Gastroesophageal sphincter (tissue), 4 donors: ENCODE data around the gene SETBP1. TPM values are rescaled to one million over a fixed set of nuclear protein-coding genes. Genes with fewer than 3 reads are reported as not detected.

ENCODE experiments used
- ATAC-seq: fragments of 150-250 bp; one replicate; pipeline ENCODE4 v1.9.1; 2016; ENCODE audit warnings: mild to moderate bottlenecking, moderate library complexity
- H3K27ac ChIP-seq, 4 donors: fragments of 200-600 bp; sonication (generic) in 3 of 4; 1 replicate in 3 of 4; 2 replicates in 1 of 4; pipeline ENCODE4 v1.5.1; 2016 to 2019
- H3K27me3 ChIP-seq: fragments of 200-600 bp; sonication (generic); one replicate; pipeline ENCODE4 v1.5.1; 2019
- H3K36me3 ChIP-seq, 2 donors: fragments of 200-600 bp; sonication (generic); one replicate each; pipeline ENCODE4 v1.5.1; 2019; ENCODE audit warnings: control low read depth in 1 of 2
- H3K4me1 ChIP-seq, 3 donors: fragments of 200-600 bp; sonication (generic); 1 replicate in 2 of 3; 2 replicates in 1 of 3; pipeline ENCODE4 v1.5.1; 2016 to 2019; ENCODE audit warnings: control low read depth in 2 of 3
- H3K4me3 ChIP-seq, 2 donors: fragments of 200-600 bp; sonication (generic); one replicate each; pipeline ENCODE4 v1.5.1; 2019; ENCODE audit warnings: mild to moderate bottlenecking in 1 of 2, moderate library complexity in 1 of 2
- H3K9me3 ChIP-seq, 3 donors: fragments of 200-600 bp; sonication (generic); one replicate each; pipeline ENCODE4 v1.5.1; 2017 to 2019; ENCODE audit warnings: control low read depth in 2 of 3
- CTCF ChIP-seq, 4 experiments: fragments of 200-600 bp in 2 of 4; fragments of 450-650 bp in 2 of 4; sonication (generic) in 1 of 4; IDR thresholded peaks; one replicate each; pipeline ENCODE4 v1.5.1; 2017 to 2019; ENCODE audit warnings: antibody characterized with exemption in 4 of 4, mild to moderate bottlenecking in 2 of 4, moderate library complexity in 2 of 4
- EP300 ChIP-seq: sonication (generic); formaldehyde crosslinking; IDR thresholded peaks from one replicate; pipeline ENCODE4 v1.6.1; 2017; ENCODE audit warnings: antibody characterized with exemption, mild to moderate bottlenecking
- POLR2A ChIP-seq, 2 donors: fragments of 450-650 bp; IDR thresholded peaks; one replicate each; pipeline ENCODE4 v1.6.1; 2017; ENCODE audit warnings: antibody characterized with exemption in 2 of 2, mild to moderate bottlenecking in 2 of 2, moderate library complexity in 1 of 2
- POLR2AphosphoS5 ChIP-seq: sonication (generic); formaldehyde crosslinking; IDR thresholded peaks from one replicate; pipeline ENCODE4 v1.6.1; 2017; ENCODE audit warnings: antibody characterized with exemption
- WGBS, 2 donors: methylation state at CpG; one replicate each; pipeline ENCODE4 v1.1.5; 2018; ENCODE audit warnings: low coverage in 1 of 2; 5-methylcytosine and 5-hydroxymethylcytosine counted together
- total RNA-seq, 4 donors: library from RNA; depleted of rRNA; stranded (reverse); fragments of >200 nt; gene quantifications; one replicate each; pipeline ENCODE4 v1.1.0, GENCODE V29; 2016

The SETBP1 gene
- total RNA-seq, 4 donors from 2014 or later = 42.5 to 87.6 (median 67.8) TPM

- peaks cover 0 to 4% of the 10 kb centered on the region in 2 donors for H3K36me3 ChIP-seq
- WGBS, 2 donors = 60 to 87% methylated on average over 1 to 3 of the region's 6 CpGs
- no peak overlapping the region for H3K4me3 ChIP-seq
- TF ChIP-seq POLR2A (IDR thresholded peaks at IDR 0.05) (no peak), EP300 (no peak), CTCF (IDR thresholded peaks at IDR 0.05) (no peak), POLR2AphosphoS5 (no peak)
- no peaks in the 10 kb centered on the region for H3K27me3 ChIP-seq
- no peak for ATAC-seq
- no peaks in the 10 kb centered on the region for H3K9me3 ChIP-seq
- peaks cover 13 to 73% (median 21%) of the 10 kb centered on the region in 3 donors for H3K4me1 ChIP-seq
- H3K27ac ChIP-seq = no peak overlapping the region
These were observed 42.7 kb downstream of the SETBP1 start for GRCh38 chr18:44723411-44723810.

GRCh38 chr18:44724105-44724778, 43.6 kb downstream of the SETBP1 start:
- TF ChIP-seq EP300 (no peak), POLR2AphosphoS5 (no peak), POLR2A (IDR thresholded peaks at IDR 0.05) (no peak), CTCF (IDR thresholded peaks at IDR 0.05) (no peak)
- Histone ChIP-seq H3K27me3 (no peaks in the 10 kb centered on the region), H3K27ac (peak overlapping the region in 2 of 4 donors; percentile 17 to 71), H3K36me3 (peaks cover 0 to 4% of the 10 kb centered on the region in 2 donors), H3K4me3 (no peak overlapping the region), H3K9me3 (no peaks in the 10 kb centered on the region), H3K4me1 (peaks cover 13 to 73% (median 21%) of the 10 kb centered on the region in 3 donors)
- 67 to 80% methylated on average over 1 of the region's 1 CpG for WGBS, 2 donors
- peak; percentile 21 for ATAC-seq

GRCh38 chr18:44725300-44726058, 44.8 kb downstream of the SETBP1 start:
- H3K27ac ChIP-seq = peak overlapping the region; percentile 54 to 71 (median 66)
- H3K36me3 ChIP-seq = no peaks in the 10 kb centered on the region
- no peak overlapping the region for H3K4me3 ChIP-seq
- H3K9me3 ChIP-seq = no peaks in the 10 kb centered on the region
- 37 to 68% methylated on average over 5 of the region's 5 CpGs for WGBS, 2 donors
- peak; percentile 80 for ATAC-seq
- H3K4me1 ChIP-seq = peaks cover 13 to 60% (median 17%) of the 10 kb centered on the region in 3 donors
- H3K27me3 ChIP-seq = no peaks in the 10 kb centered on the region
- TF ChIP-seq POLR2A (IDR thresholded peaks at IDR 0.05) = no peak
- no peak for TF ChIP-seq EP300
- TF ChIP-seq POLR2AphosphoS5 = peak; percentile 83
- no peak for TF ChIP-seq CTCF (IDR thresholded peaks at IDR 0.05)

- no peaks in the 10 kb centered on the region for H3K9me3 ChIP-seq
- H3K36me3 ChIP-seq = no peaks in the 10 kb centered on the region
- no peaks in the 10 kb centered on the region for H3K27me3 ChIP-seq
- peaks cover 13 to 61% (median 17%) of the 10 kb centered on the region in 3 donors for H3K4me1 ChIP-seq
- TF ChIP-seq EP300 (no peak), POLR2A (IDR thresholded peaks at IDR 0.05) (no peak), POLR2AphosphoS5 (no peak), CTCF (IDR thresholded peaks at IDR 0.05) (no peak)
- H3K4me3 ChIP-seq = no peak overlapping the region
- H3K27ac ChIP-seq = peak overlapping the region; percentile 54 to 71 (median 66)
- no peak for ATAC-seq
These were observed 45.4 kb downstream of the SETBP1 start for GRCh38 chr18:44726059-44726421.
